ENCODE measurements around the gene ARHGAP23. TPM values are rescaled to one million over a fixed set of nuclear protein-coding genes. Genes with fewer than 3 reads are reported as not detected.

Gene ARHGAP23
- total and polyA plus RNA-seq, 10 of the 15 experiments (the other 5 are each of a cell fraction or from before 2014, with no cell fraction given) = 0.23 to 5.8 (median 2.1) TPM

DNA sequence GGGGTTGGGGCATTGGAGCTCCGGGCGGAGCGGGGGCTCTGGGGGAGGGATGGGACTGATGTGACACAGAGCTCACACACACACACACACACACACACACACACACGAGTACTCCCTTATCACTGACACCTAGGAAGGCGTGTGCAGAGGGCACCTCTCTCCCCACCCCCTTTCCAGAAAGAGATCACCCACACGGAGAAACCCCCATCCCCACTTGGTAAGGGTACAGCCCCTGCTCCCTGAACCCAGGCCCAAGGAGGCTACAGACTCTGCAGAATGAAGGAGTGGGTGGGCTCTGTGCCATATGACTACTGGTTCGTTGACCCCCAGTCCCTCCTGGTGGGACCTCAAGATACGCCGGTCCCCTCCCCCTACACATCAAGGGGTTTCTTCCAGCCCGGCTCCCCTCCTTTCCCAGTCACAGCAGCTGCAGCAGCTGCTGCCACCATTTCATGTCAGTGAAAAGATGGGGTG is 8.7 kb upstream of the ARHGAP23 start:
- in situ Hi-C loops (cut with MboI) = loop anchor here (5.0 kb wide), 1 partner anchor 72 kb away; no protein-coding TSS in a partner anchor
- Histone ChIP-seq H3K4me3 (no peak overlapping the region), H3K9ac (ENCODE audit: control insufficient read depth, insufficient read depth, low read length) (no peak overlapping the region), H3K79me2 (ENCODE audit: control insufficient read depth, insufficient read depth, low read length) (no peaks in the 10 kb centered on the region), H3K9me3 (replicated peaks; ENCODE audit: control insufficient read depth, insufficient read depth, low read length) (no peaks in the 10 kb centered on the region), H3K4me1 (ENCODE audit: control insufficient read depth, insufficient read depth, low read length) (peaks cover 19% of the 10 kb centered on the region), H3K36me3 (ENCODE audit: control insufficient read depth in 2 of 2, insufficient read depth in 2 of 2, low read length in 1 of 2) (no peaks in the 10 kb centered on the region), H3K27me3 (replicated peaks in 1 of 2; ENCODE audit: control insufficient read depth in 2 of 2, insufficient read depth in 2 of 2, low read length in 1 of 2) (peaks cover 4 to 6% of the 10 kb centered on the region in 2 experiments; a peak in 3 of 4 replicates), H3K27ac (ENCODE audit: control insufficient read depth, insufficient read depth) (no peak overlapping the region), H4K20me1 (ENCODE audit: control insufficient read depth, insufficient read depth) (no peaks in the 10 kb centered on the region), H3K4me2 (ENCODE audit: control insufficient read depth, insufficient read depth) (no peak overlapping the region), H2AFZ (ENCODE audit: control insufficient read depth, low read depth, low read length) (no peak overlapping the region)
- POLR2A ChIA-PET = no interaction called here
- CTCF ChIA-PET = interaction anchor here (4.7 kb wide), 1 partner anchor 70 kb away, joined by 30 read pairs; no protein-coding TSS in a partner anchor
- no peak for ATAC-seq
- no peak for FAIRE-seq
- TF ChIP-seq ZBTB40 (IDR thresholded peaks at IDR 0.05; ENCODE audit: borderline replicate concordance) (no peak), MXI1 (IDR thresholded peaks at IDR 0.05; ENCODE audit: low read depth, low read length) (no peak), JUND (IDR thresholded peaks at IDR 0.05; ENCODE audit: low read depth, low read length) (no peak), BRCA1 (IDR thresholded peaks at IDR 0.05; ENCODE audit: low read depth, low read length) (no peak), TCF7 (IDR thresholded peaks at IDR 0.05; ENCODE audit: borderline replicate concordance) (no peak), NFXL1 (IDR thresholded peaks at IDR 0.05; ENCODE audit: borderline replicate concordance) (no peak), DPF2 (IDR thresholded peaks at IDR 0.05) (no peak), POLR2AphosphoS5 (IDR thresholded peaks at IDR 0.05; ENCODE audit: low read length) (no peak), MAX (IDR thresholded peaks at IDR 0.05; ENCODE audit: low read depth, low read length) (no peak)
- RAD21 ChIA-PET (ENCODE audit: unreplicated experiment) = no interaction called here
- SMC1A ChIA-PET (ENCODE audit: uncharacterized antibody, unreplicated experiment) = no interaction called here
- DNase-seq (ENCODE audit: low read depth, low spot score) = no peak
- 40% methylated on average over 6 of the region's 10 CpGs for WGBS (ENCODE audit: insufficient coverage, insufficient replicate concordance, low lambda C conversion rate, missing lambda C conversion rate)
- BruUV-seq (replicated peaks) = no TSS peak
- intact Hi-C loops (cut with micrococcal nuclease; ENCODE audit: unreplicated experiment) = no loop called here
